GM21717 (cell line): Measurements from ENCODE around the gene NDOR1.

Experiments
- ATAC-seq: cut with Tn5 transposase; IDR thresholded peaks from one replicate; pipeline ENCODE4 v1.9.1; 2021; ENCODE audit warnings: mild to moderate bottlenecking, moderate library complexity; ENCODE audit not compliant: unreplicated experiment

NDOR1 gene

DNA sequence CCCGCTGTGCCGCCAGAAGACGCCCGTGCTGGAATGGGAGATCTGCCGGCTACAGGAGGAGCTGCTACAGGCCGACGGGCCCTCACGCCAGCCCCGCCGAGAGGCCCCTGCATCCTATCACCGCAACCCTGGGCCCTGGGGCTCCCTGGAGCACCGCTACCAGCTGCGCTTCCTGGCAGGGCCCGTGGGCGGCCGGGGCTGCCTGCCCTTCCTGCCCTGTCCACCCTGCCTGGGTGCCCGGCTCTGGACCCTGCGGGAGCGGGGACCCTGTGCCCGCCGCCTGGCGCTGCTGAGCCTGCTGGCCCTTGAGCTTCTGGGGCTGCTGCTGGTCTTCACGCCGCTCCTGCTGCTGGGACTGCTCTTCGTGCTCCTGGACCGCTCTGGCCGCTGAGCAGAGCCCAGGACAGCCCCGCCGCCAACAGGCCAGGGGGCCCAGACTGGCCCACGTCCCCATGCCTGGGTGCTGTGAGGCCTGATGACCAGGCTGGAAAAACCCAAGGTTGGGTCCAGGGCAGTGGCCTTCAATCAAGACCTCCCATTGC lies 12.8 kb downstream of the NDOR1 start:
- ATAC-seq, result no peak

GRCh38 chr9:137218754-137219271 lies 13.3 kb downstream of the NDOR1 start:
- no peak for ATAC-seq

DNA sequence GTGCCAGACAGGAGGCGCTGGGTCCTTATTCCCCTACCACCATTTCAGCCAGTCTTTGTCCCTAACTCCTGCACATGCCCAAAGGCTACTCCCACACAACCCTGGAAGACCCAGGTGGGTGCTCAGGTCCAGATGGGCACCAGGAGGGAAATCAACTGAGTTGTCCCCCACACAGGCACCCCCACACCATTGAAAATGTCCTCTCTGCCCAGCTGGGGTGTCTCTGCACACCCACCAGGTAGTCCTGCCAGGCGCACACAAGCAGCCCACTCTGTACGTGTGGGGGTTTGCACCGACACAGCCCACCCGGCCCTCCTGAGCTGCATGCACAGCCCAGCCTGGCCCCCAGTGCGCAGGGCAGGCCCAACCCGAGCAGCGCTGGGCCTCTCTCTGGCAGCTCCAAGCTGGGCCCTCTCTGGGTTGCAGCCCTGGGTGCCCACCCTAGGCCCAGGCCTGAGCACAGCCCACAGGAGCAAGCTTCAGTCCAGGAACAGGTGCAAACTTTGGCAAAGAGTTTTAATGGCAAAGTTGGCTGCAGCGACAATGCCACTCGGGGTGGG lies 14.3 kb downstream of the NDOR1 start:
- no peak for ATAC-seq

DNA sequence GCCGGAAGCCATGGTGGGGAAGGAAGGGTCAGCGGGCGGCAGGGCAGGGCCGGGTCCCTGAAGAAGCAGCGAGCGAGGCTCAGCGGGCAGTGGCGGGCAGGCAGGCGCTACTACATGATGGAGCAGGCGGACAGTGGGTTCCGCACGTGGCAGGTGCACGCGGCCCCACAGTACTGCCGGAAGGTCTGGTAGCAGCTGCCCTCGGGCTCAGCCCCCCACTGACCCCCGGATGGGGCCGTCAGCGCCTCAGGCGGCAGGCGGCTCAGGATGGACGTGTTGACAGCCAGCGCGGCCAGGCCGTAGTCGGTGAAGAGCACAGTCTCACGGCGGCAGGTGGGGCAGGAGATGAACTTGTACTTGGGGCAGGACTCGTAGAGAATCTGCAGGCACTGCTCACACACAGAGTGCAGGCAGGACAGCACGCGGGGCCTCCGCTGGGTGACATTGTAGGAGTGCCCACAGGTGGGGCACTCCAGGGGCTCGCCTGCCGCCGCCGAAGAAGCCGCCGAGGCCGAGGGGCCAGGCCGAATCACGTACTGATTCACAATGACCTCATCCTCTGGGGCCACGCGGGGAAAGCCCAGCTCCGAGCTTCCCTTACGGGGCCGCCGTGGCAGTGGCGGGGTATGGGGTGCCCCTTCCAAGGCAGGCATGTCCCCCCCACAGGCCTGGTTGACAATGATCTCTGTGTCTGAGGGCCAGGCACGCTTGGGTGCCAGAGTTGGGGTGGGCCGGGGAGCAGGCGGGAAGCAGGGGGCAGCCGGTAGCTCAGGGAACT lies 15.0 kb downstream of the NDOR1 start:
- no peak for ATAC-seq

GRCh38 chr9:137221095-137221505 lies 15.6 kb downstream of the NDOR1 start:
- no peak for ATAC-seq

GRCh38 chr9:137221506-137222111 lies 16.1 kb downstream of the NDOR1 start:
- no peak for ATAC-seq

DNA sequence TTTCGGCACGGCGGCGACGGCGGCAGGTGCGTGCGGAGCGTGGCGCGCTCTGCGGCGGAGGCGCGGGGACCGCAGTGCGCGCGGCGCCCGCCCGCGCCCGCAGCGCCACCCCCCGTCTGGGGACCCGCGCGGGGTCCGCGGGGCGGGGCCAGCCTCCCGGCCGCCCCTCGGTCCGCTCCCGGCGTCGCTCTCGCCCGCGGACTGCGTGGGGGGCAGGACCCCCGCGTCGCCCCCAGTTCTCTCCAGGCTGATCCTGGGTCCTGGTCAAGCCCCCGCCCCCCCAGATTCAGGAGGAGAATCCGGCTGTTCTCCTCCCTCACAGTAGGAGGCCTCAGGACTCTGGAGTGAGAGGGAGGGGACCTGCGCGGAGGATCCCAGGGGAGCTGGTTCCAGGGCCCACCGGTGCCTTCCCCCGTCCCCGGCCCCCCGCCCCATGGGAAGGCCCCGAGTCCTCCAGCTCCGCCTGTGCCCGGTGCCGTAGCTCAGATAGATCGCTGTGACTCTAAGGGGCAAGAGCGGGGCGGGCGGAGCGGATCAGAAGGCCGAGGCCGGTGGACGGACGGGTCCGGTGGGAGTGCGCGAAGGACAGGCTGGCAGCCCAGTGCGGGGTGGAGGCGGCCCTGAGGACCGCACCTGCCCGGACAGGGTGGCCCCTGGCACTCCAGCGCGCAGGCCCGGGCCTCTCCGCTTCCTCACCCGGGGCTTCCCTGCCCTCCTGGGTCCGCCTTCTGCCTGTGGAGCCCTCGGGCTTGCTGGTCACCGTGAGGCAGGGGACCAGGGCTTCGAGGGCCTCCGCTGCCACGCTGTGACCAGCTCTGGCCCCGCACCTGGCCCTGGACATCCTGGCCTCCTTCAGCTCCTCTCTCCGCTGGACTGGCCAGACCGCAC lies 16.9 kb downstream of the NDOR1 start, which contains the start of gene RNF208:
RNF208 (minus strand) TSS at position 51 of the 888 bp plus-strand sequence. CDS start 1,028 bp downstream, outside the sequence.
- no peak for ATAC-seq

- peak; percentile 48 for ATAC-seq
These were observed 17.8 kb downstream of the NDOR1 start for GRCh38 chr9:137223078-137223970.

GRCh38 chr9:137224830-137225694 lies 19.6 kb downstream of the NDOR1 start, which contains the start of gene CYSRT1:
TSS of gene CYSRT1 (plus strand) at chr9:137225174. CDS start at chr9:137225622, 448 bp downstream.
- ATAC-seq, result no peak

- ATAC-seq, result no peak
These were observed 20.3 kb downstream of the NDOR1 start for GRCh38 chr9:137225699-137226331.

- no peak for ATAC-seq
These were observed 21.0 kb downstream of the NDOR1 start for GRCh38 chr9:137226338-137227053.

GRCh38 chr9:137227054-137227852 lies 21.8 kb downstream of the NDOR1 start, which contains the start of gene RNF224:
TSS of gene RNF224 (plus strand) at chr9:137227502. CDS start at chr9:137228336, 834 bp downstream.
- ATAC-seq, result no peak

- ATAC-seq, result no peak
These were observed 22.5 kb downstream of the NDOR1 start for GRCh38 chr9:137227853-137228505.

GRCh38 chr9:137228506-137228967 lies 23.0 kb downstream of the NDOR1 start:
- no peak for ATAC-seq

- no peak for ATAC-seq
These were observed 23.7 kb downstream of the NDOR1 start for GRCh38 chr9:137228968-137229896.
